HepG2 (cell line): Measurements from ENCODE around the gene CEP135. TPM values are rescaled to one million over a fixed set of nuclear protein-coding genes. Genes with fewer than 3 reads are reported as not detected.
A peak's percentile ranks its signal among the peaks of the same experiment; 100 is the strongest.

Source experiments
- ATAC-seq: fragments of 200-7000 bp; cut with Tn5 transposase; 3 replicates; pipeline ENCODE4 v1.9.1; 2020; ENCODE audit warnings: mild to moderate bottlenecking, moderate library complexity
- BruUV-seq: library from RNA; stranded (reverse); fragments of 400-500 nt; replicated peaks from 2 replicates; lab custom pipeline; 2021; lab: Mats Ljungman, UMichigan
- CTCF ChIA-PET: fragments of 300-600 bp; formaldehyde crosslinking; extraction: SDS; loops from one replicate; lab custom pipeline; 2021; ENCODE audit warnings: low total read pairs, inconsistent platforms, low intra/inter-chr PET ratio; lab: Yijun Ruan, JAX
- POLR2A ChIA-PET: fragments of 350-600 bp; sonication (Branson Sonifier 250); formaldehyde crosslinking; loops from one replicate; lab custom pipeline; 2020; ENCODE audit warnings: antibody characterized with exemption, inconsistent platforms; lab: Yijun Ruan, JAX
- DNase-seq: peaks from one replicate; pipeline ENCODE4 v3.0.0-alpha.2; 2015; ENCODE audit warnings: low spot score
- FAIRE-seq: peaks from 3 replicates; lab custom pipeline; 2011; peaks lifted over from hg19 to GRCh38; lab: Jason Lieb, UNC
- H2AFZ ChIP-seq: one replicate; pipeline ENCODE4 v1.6.1; 2011; ENCODE audit warnings: low read length, inconsistent platforms
- H3K27ac ChIP-seq: fragments of 300-600 bp; 3 replicates; pipeline ENCODE4 v1.8.0; 2011; ENCODE audit warnings: mixed run types, mild to moderate bottlenecking, mixed read lengths, low read length, inconsistent platforms; ENCODE audit not compliant: insufficient read depth; ENCODE audit errors: extremely low read length
- H3K27me3 ChIP-seq, 2 experiments: fragments of 200-600 bp in 1 of 2; 2 replicates in 1 of 2; 3 replicates in 1 of 2; pipeline versions ENCODE4 v1.6.0 to v1.8.0; 2011; ENCODE audit warnings: low read length in 2 of 2, mild to moderate bottlenecking in 2 of 2, moderate library complexity in 2 of 2, inconsistent platforms in 1 of 2; ENCODE audit not compliant: insufficient read depth in 2 of 2, control insufficient read depth in 1 of 2
- H3K36me3 ChIP-seq, 2 experiments: fragments of 200-600 bp in 1 of 2; replicated peaks in 1 of 2; 2 replicates in 1 of 2; 3 replicates in 1 of 2; pipeline versions ENCODE4 v1.5.1 to v1.8.0; 2011; ENCODE audit warnings: low read length in 2 of 2, inconsistent platforms in 1 of 2; ENCODE audit not compliant: insufficient read depth in 2 of 2, control insufficient read depth in 1 of 2
- H3K4me1 ChIP-seq: 2 replicates; pipeline ENCODE4 v1.5.1; 2012; ENCODE audit warnings: low read length, inconsistent platforms; ENCODE audit not compliant: insufficient read depth
- H3K4me2 ChIP-seq: 2 replicates; pipeline ENCODE4 v1.6.0; 2011; ENCODE audit warnings: low read depth, low read length, inconsistent platforms
- H3K4me3 ChIP-seq, 3 experiments: fragments of 200-600 bp in 1 of 3; sonication (generic), shearing (Covaris generic) in 1 of 3; replicated peaks in 1 of 3; 2 replicates each; pipeline ENCODE4 v1.5.1; 2011 to 2016; ENCODE audit warnings: low read length in 3 of 3, inconsistent platforms in 2 of 3, low read depth in 2 of 3, mild to moderate bottlenecking in 2 of 3, control low read depth in 1 of 3, mixed read lengths in 1 of 3; ENCODE audit not compliant: insufficient read depth in 1 of 3
- H3K79me2 ChIP-seq: one replicate; pipeline ENCODE4 v1.6.1; 2011; ENCODE audit warnings: low read length, inconsistent platforms; ENCODE audit not compliant: insufficient read depth
- H3K9ac ChIP-seq: 2 replicates; pipeline ENCODE4 v1.6.0; 2011; ENCODE audit warnings: mild to moderate bottlenecking, low read depth, low read length, inconsistent platforms; ENCODE audit not compliant: insufficient read depth
- H3K9me3 ChIP-seq: 2 replicates; pipeline ENCODE4 v1.5.1; 2012; ENCODE audit warnings: mild to moderate bottlenecking, low read length
- H4K20me1 ChIP-seq: 2 replicates; pipeline ENCODE4 v1.6.0; 2011; ENCODE audit warnings: inconsistent platforms, mild to moderate bottlenecking, low read length, moderate library complexity; ENCODE audit not compliant: insufficient read depth
- BHLHE40 ChIP-seq: IDR thresholded peaks from 2 replicates; pipeline ENCODE4 v1.6.1; 2011; ENCODE audit warnings: low read length, improper control_type of control experiment
- FOXA1 ChIP-seq, 2 experiments: fragments of 450-650 bp in 1 of 2; sonication (generic) in 1 of 2; formaldehyde crosslinking in 1 of 2; IDR thresholded peaks; 2 replicates each; pipeline versions ENCODE4 v1.4.0 to v1.6.1; 2016 to 2020; ENCODE audit warnings: missing genetic modification reagents in 1 of 2
- FOXA3 ChIP-seq: IDR thresholded peaks from 2 replicates; pipeline ENCODE4 v1.6.1; 2016; ENCODE audit warnings: missing genetic modification reagents, missing compliant biosample characterization
- HDAC1 ChIP-seq: sonication (generic); formaldehyde crosslinking; IDR thresholded peaks from 2 replicates; pipeline ENCODE4 v1.5.1; 2020; ENCODE audit warnings: mild to moderate bottlenecking, missing genetic modification reagents
- HOMEZ ChIP-seq: IDR thresholded peaks from 2 replicates; pipeline ENCODE4 v1.6.1; 2016; ENCODE audit warnings: low read depth
- PLSCR1 ChIP-seq: sonication (generic); formaldehyde crosslinking; IDR thresholded peaks from 2 replicates; pipeline ENCODE4 v1.5.0; 2020; ENCODE audit warnings: missing genetic modification reagents, mild to moderate bottlenecking, borderline replicate concordance
- POLR2G ChIP-seq: fragments of 200-400 bp; formaldehyde crosslinking; IDR thresholded peaks from 2 replicates; pipeline ENCODE4 v1.6.1; 2018; ENCODE audit warnings: mild to moderate bottlenecking, low read depth, low read length, moderate library complexity
- SAP130 ChIP-seq: IDR thresholded peaks from 2 replicates; pipeline ENCODE4 v1.6.1; 2016; ENCODE audit warnings: low read depth
- STAG1 ChIP-seq: sonication (generic); formaldehyde crosslinking; IDR thresholded peaks from 2 replicates; pipeline ENCODE4 v1.4.0; 2020; ENCODE audit warnings: missing genetic modification reagents
- ZFP91 ChIP-seq: sonication (generic); formaldehyde crosslinking; IDR thresholded peaks from 2 replicates; pipeline ENCODE4 v1.9.0; 2022; ENCODE audit warnings: missing genetic modification reagents, mild to moderate bottlenecking, borderline replicate concordance
- ZNF101 ChIP-seq: sonication (generic); formaldehyde crosslinking; IDR thresholded peaks from 2 replicates; pipeline ENCODE4 v1.4.0; 2020; ENCODE audit warnings: mild to moderate bottlenecking, low read depth, missing genetic modification reagents, borderline replicate concordance
- ZNF256 ChIP-seq: sonication (generic); formaldehyde crosslinking; conservative IDR thresholded peaks from 2 replicates; pipeline ENCODE4 v1.4.0; 2020; ENCODE audit warnings: missing genetic modification reagents
- WGBS: methylation state at CpG from one replicate; pipeline ENCODE4 v1.1.6; 2017; ENCODE audit warnings: low lambda C conversion rate; 5-methylcytosine and 5-hydroxymethylcytosine counted together
- in situ Hi-C: cut with HindIII; loops from 2 replicates; pipeline ENCODE4 v1.10.0; 2017; ENCODE audit warnings: low pct_unique_long_range_greater_than_20kb; ENCODE audit not compliant: extremely low pct_ligation_motif_present
- intact Hi-C: fragments of 100-400 bp; cut with micrococcal nuclease; formaldehyde crosslinking; loops from one replicate; pipeline ENCODE4 v1.10.0; 2022; ENCODE audit not compliant: unreplicated experiment
- polyA plus RNA-seq, 8 experiments: library from polyadenylated mRNA; depleted of rRNA in 3 of 8; stranded (reverse) in 7 of 8; unstranded in 1 of 8; fragments of >200 nt; fragmentation: Illumina TruSeq in 4 of 8; extraction: Trizol in 4 of 8; gene quantifications; 2 replicates each; pipeline versions ENCODE4 v1.2.1 to v1.2.3, GENCODE V29; 2011 to 2016; ENCODE audit warnings: low read depth in 4 of 8, missing spikeins in 1 of 8, mixed read lengths in 1 of 8; ENCODE audit not compliant: insufficient read depth in 1 of 8
- total RNA-seq, 5 experiments: library from RNA; depleted of rRNA; stranded (reverse); fragments of >200 nt; fragmentation: Illumina TruSeq; extraction: Trizol; gene quantifications; 2 replicates each; pipeline ENCODE4 v1.2.3, GENCODE V29; 2016; ENCODE audit warnings: low read depth in 1 of 5
- TF ChIP-seq, protein P1 (sequence below): sonication (generic); formaldehyde crosslinking; IDR thresholded peaks from 2 replicates; pipeline ENCODE4 v1.9.0; 2021; ENCODE audit warnings: mild to moderate bottlenecking, missing genetic modification reagents

The CEP135 gene
- total and polyA plus RNA-seq, 2 of the 13 experiments (the other 11 are each of a cell fraction or from before 2014, with no cell fraction given): 1.7 to 8.8 TPM

DNA sequence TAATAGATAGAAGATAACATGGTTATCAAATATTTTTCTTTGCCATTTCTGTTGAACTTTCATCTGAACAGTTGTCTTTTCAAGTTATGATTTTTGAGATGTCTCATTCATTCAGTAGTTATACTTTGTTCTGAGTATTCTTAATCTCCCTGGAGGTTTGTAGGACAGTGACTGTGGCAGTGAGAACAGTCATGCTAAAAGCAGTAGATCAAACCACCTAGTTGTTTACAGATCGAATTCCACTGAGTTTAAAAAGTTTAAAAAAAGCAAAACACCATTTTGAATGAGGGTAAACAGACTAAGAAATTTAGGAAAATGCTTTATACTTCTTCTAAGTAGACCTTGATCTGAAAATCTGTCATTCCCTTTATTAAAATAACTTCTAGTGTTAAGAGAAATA, 107.2 kb downstream of the CEP135 start:
- Histone ChIP-seq H3K9me3 (no peaks in the 10 kb centered on the region), H3K36me3 (no peaks in the 10 kb centered on the region), H3K27ac (peak overlapping the region; percentile 40), H3K4me3 (0 out of 6 replicates have a peak overlapping the region, but pooled peaks of 1 of the 3 experiments have one; percentile 1), H3K9ac (no peak overlapping the region), H3K79me2 (no peaks in the 10 kb centered on the region), H4K20me1 (no peaks in the 10 kb centered on the region), H2AFZ (no peak overlapping the region), H3K27me3 (no peaks in the 10 kb centered on the region), H3K4me1 (peaks cover 27% of the 10 kb centered on the region), H3K4me2 (peak overlapping the region; percentile 38)
- ATAC-seq (peak; percentile 73), FAIRE-seq (no peak), DNase-seq (no peak)
- WGBS: 10% methylated on average over 1 of the region's 1 CpG
- ChIA-PET POLR2A (no interaction called here), CTCF (no interaction called here)
- BruUV-seq: no TSS peak
- intact Hi-C loops: loop anchor here (2.0 kb wide), 1 partner anchor 245 kb away; no protein-coding TSS in a partner anchor
- in situ Hi-C loops: no loop called here
- TF ChIP-seq HDAC1 (no peak), STAG1 (CRISPR knock-in tag) (no peak), HOMEZ (CRISPR knock-in tag) (peak; percentile 37; the same call in 1 of the 2 replicates), ZNF256 (CRISPR knock-in tag) (no peak), PLSCR1 (no peak), FOXA3 (CRISPR knock-in tag) (peak; percentile 54; the same call in 1 of the 2 replicates), ZNF101 (CRISPR knock-in tag) (no peak), BHLHE40 (no peak), ZFP91 (no peak), SAP130 (CRISPR knock-in tag) (no peak), POLR2G (no peak), FOXA1 (IDR thresholded peaks at IDR 0.05) (no peak), FOXA1 (CRISPR knock-in tag; IDR thresholded peaks at IDR 0.05) (0 out of 2 replicates have a peak, but pooled peaks have one; percentile 9)
- TF ChIP-seq, protein P1, sequence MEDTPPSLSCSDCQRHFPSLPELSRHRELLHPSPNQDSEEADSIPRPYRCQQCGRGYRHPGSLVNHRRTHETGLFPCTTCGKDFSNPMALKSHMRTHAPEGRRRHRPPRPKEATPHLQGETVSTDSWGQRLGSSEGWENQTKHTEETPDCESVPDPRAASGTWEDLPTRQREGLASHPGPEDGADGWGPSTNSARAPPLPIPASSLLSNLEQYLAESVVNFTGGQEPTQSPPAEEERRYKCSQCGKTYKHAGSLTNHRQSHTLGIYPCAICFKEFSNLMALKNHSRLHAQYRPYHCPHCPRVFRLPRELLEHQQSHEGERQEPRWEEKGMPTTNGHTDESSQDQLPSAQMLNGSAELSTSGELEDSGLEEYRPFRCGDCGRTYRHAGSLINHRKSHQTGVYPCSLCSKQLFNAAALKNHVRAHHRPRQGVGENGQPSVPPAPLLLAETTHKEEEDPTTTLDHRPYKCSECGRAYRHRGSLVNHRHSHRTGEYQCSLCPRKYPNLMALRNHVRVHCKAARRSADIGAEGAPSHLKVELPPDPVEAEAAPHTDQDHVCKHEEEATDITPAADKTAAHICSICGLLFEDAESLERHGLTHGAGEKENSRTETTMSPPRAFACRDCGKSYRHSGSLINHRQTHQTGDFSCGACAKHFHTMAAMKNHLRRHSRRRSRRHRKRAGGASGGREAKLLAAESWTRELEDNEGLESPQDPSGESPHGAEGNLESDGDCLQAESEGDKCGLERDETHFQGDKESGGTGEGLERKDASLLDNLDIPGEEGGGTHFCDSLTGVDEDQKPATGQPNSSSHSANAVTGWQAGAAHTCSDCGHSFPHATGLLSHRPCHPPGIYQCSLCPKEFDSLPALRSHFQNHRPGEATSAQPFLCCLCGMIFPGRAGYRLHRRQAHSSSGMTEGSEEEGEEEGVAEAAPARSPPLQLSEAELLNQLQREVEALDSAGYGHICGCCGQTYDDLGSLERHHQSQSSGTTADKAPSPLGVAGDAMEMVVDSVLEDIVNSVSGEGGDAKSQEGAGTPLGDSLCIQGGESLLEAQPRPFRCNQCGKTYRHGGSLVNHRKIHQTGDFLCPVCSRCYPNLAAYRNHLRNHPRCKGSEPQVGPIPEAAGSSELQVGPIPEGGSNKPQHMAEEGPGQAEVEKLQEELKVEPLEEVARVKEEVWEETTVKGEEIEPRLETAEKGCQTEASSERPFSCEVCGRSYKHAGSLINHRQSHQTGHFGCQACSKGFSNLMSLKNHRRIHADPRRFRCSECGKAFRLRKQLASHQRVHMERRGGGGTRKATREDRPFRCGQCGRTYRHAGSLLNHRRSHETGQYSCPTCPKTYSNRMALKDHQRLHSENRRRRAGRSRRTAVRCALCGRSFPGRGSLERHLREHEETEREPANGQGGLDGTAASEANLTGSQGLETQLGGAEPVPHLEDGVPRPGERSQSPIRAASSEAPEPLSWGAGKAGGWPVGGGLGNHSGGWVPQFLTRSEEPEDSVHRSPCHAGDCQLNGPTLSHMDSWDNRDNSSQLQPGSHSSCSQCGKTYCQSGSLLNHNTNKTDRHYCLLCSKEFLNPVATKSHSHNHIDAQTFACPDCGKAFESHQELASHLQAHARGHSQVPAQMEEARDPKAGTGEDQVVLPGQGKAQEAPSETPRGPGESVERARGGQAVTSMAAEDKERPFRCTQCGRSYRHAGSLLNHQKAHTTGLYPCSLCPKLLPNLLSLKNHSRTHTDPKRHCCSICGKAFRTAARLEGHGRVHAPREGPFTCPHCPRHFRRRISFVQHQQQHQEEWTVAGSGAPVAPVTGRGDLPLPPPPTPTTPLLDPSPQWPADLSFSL (CRISPR knock-in tag): no peak
